ENCODE results near the gene TRIM69. TPM values are rescaled to one million over a fixed set of nuclear protein-coding genes. Genes with fewer than 3 reads are reported as not detected.

Gene TRIM69
- total and polyA plus RNA-seq, 9 donors, result 7.0 to 51.4 (median 19.7) TPM

DNA sequence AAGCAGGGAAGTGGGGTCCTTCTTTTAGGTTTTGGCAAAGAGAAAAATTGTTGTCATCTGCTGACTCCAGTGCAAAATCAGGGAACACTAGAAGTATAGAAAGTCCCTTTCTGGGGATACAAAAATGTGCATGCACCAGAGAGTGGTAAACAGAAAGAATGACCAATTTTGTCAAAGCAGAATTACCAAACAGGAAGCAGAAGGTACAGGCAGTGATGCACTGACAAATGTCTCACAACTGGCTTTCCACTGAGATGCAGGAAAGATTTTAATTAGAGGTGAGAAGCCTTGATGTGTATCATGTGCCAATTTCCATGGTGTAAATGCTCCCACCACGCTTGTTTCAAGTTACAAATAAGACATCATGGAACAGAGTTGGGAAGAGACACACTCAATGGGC, 66.0 kb downstream of the TRIM69 start:
- no peak overlapping the region for H3K27ac ChIP-seq
- 57 to 73% (median 68%) methylated on average over 1 of the region's 1 CpG for WGBS, 3 donors
- H3K4me3 ChIP-seq, result no peak overlapping the region
- intact Hi-C loops (cut with DNase I), result no loop called here
- H3K9me3 ChIP-seq, result no peaks in the 10 kb centered on the region
- no peaks in the 10 kb centered on the region for H3K27me3 ChIP-seq
- H3K4me1 ChIP-seq (ENCODE audit: insufficient read depth), result no peaks in the 10 kb centered on the region
- no peaks in the 10 kb centered on the region for H3K36me3 ChIP-seq
- DNase-seq, result no peak
- TF ChIP-seq POLR2A (IDR thresholded peaks at IDR 0.05) (no peak), CTCF (IDR thresholded peaks at IDR 0.05) (no peak), EP300 (IDR thresholded peaks at IDR 0.05) (no peak)

- TF ChIP-seq EP300 (IDR thresholded peaks at IDR 0.05), result no peak
- no peak for TF ChIP-seq POLR2A (IDR thresholded peaks at IDR 0.05)
- no peak for TF ChIP-seq CTCF (IDR thresholded peaks at IDR 0.05)
- no peaks in the 10 kb centered on the region for H3K9me3 ChIP-seq
- intact Hi-C loops (cut with DNase I), result no loop called here
- DNase-seq, result no peak
- WGBS, 3 donors, result 73 to 74% (median 74%) methylated on average over 4 of the region's 4 CpGs
- no peak overlapping the region for H3K27ac ChIP-seq
- no peaks in the 10 kb centered on the region for H3K27me3 ChIP-seq
- H3K4me1 ChIP-seq (ENCODE audit: insufficient read depth), result no peaks in the 10 kb centered on the region
- H3K4me3 ChIP-seq, result no peak overlapping the region
- no peaks in the 10 kb centered on the region for H3K36me3 ChIP-seq
Measured at GRCh38 chr15:44804298-44805046, 68.1 kb downstream of the TRIM69 start.

DNA sequence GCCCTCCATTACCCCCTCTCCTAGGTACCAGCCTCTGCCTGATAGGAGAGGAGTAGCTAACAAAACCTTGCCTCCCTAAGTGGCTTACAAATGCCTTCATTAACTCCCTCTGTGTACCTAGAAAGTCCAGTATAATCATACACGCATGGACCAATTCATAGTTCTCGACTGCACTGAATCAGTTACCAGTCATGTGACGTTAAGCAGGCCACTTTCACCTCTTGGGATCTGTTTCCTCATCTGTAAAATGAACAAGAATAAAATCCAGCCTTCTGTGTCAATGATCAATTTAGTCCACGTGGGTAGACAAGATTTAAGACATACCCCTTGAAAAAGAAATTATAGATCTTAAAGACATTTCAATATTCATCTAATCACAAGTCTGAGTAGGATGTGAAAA, 72.2 kb downstream of the TRIM69 start:
- TF ChIP-seq CTCF (IDR thresholded peaks at IDR 0.05) (no peak), POLR2A (IDR thresholded peaks at IDR 0.05) (no peak), EP300 (IDR thresholded peaks at IDR 0.05) (no peak)
- no peak for DNase-seq
- Histone ChIP-seq H3K4me1 (ENCODE audit: insufficient read depth) (no peaks in the 10 kb centered on the region), H3K27ac (no peak overlapping the region), H3K27me3 (no peaks in the 10 kb centered on the region), H3K9me3 (no peaks in the 10 kb centered on the region), H3K36me3 (no peaks in the 10 kb centered on the region), H3K4me3 (no peak overlapping the region)
- WGBS, 3 donors, result 66 to 75% (median 71%) methylated on average over 4 of the region's 4 CpGs
- intact Hi-C loops (cut with DNase I), result no loop called here

GRCh38 chr15:44810237-44810636, 73.9 kb downstream of the TRIM69 start:
- Histone ChIP-seq H3K9me3 (no peaks in the 10 kb centered on the region), H3K27ac (no peak overlapping the region), H3K4me1 (ENCODE audit: insufficient read depth) (no peaks in the 10 kb centered on the region), H3K36me3 (no peaks in the 10 kb centered on the region), H3K27me3 (no peaks in the 10 kb centered on the region), H3K4me3 (no peak overlapping the region)
- TF ChIP-seq CTCF (IDR thresholded peaks at IDR 0.05) (no peak), POLR2A (IDR thresholded peaks at IDR 0.05) (no peak), EP300 (IDR thresholded peaks at IDR 0.05) (no peak)
- no peak for DNase-seq
- 80 to 82% (median 80%) methylated on average over 10 of the region's 10 CpGs for WGBS, 3 donors
- intact Hi-C loops (cut with DNase I), result no loop called here
